ENCODE measurements around the gene FAM20A.
"Not testable (repeated sequence)": the region's sequence is repeated elsewhere in the genome, so short reads cannot be mapped to it uniquely, and the experiment has no call there.

DNA sequence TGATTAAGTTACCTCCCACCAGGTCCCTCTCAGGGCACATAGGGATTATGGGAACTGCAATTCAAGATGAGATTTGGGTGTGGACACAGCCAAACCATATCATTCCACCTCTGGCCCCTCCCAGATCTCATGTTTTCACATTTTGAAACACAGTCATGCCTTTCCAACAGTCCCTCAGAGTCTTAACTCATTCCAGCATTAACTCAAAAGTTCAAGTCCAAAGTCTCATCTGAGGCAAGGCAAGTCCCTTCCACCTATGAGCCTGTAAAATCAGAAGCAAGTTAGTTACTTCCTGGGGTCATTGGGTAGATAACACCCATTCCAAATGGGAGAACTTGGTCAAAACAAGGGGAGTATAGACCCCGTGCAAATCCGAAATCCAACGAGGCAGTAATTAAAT lies 83.6 kb downstream of the FAM20A start:
- TF ChIP-seq SUZ12 (IDR thresholded peaks at IDR 0.05; ENCODE audit: extremely low read depth, insufficient read depth, insufficient read length); ZNF274 (IDR thresholded peaks at IDR 0.05; ENCODE audit: low read depth, low read length): not testable (repeated sequence)

Measured in NT2/D1 (cell line).